ENCODE measurements around the gene FHIT.

DNA sequence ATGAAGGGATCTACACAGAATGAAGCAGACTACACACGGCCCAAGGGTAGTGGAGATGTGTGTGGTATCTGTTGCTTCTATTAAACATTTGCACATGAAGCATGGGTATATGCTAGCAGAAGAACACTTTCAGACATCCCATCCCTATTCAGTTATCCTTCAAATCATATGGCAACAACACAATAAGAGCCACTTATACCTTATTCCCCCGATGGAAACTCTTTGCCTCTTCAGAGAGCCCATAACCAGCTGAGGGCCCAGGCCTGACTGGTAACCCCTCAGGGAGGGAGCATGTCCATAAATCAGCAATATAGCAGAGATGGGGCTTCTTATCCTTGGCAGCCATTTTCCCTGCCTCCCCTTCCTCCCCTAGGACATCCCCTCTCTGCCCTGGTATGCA, 210.6 kb downstream of the FHIT start:
- TF ChIP-seq, protein P1, sequence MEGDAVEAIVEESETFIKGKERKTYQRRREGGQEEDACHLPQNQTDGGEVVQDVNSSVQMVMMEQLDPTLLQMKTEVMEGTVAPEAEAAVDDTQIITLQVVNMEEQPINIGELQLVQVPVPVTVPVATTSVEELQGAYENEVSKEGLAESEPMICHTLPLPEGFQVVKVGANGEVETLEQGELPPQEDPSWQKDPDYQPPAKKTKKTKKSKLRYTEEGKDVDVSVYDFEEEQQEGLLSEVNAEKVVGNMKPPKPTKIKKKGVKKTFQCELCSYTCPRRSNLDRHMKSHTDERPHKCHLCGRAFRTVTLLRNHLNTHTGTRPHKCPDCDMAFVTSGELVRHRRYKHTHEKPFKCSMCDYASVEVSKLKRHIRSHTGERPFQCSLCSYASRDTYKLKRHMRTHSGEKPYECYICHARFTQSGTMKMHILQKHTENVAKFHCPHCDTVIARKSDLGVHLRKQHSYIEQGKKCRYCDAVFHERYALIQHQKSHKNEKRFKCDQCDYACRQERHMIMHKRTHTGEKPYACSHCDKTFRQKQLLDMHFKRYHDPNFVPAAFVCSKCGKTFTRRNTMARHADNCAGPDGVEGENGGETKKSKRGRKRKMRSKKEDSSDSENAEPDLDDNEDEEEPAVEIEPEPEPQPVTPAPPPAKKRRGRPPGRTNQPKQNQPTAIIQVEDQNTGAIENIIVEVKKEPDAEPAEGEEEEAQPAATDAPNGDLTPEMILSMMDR (IDR thresholded peaks at IDR 0.05), result no peak
- TF ChIP-seq POLR2A (IDR thresholded peaks at IDR 0.05), result no peak
- TF ChIP-seq POLR2AphosphoS5 (IDR thresholded peaks at IDR 0.05), result no peak
